ENCODE measurements around the gene UXS1. TPM values are rescaled to one million over a fixed set of nuclear protein-coding genes. Genes with fewer than 3 reads are reported as not detected.
A peak's percentile ranks its signal among the peaks of the same experiment; 100 is the strongest.
"Not testable (repeated sequence)": the region's sequence is repeated elsewhere in the genome, so short reads cannot be mapped to it uniquely, and the experiment has no call there.

The UXS1 gene
- polyA plus RNA-seq, 4 donors, result 5.1 to 45.4 (median 10.9) TPM

- Histone ChIP-seq H3K36me3 (ENCODE audit: control insufficient read depth in 3 of 3, insufficient read depth in 2 of 3, low read depth in 1 of 3, low read length in 3 of 3) (peaks cover 0 to 22% (median 0%) of the 10 kb centered on the region in 3 donors), H3K4me3 (ENCODE audit: low read depth in 1 of 3, low read length in 3 of 3) (no peak overlapping the region), H3K27ac (ENCODE audit: low read depth in 1 of 3, low read length in 2 of 3) (no peak overlapping the region), H3K4me1 (ENCODE audit: control insufficient read depth in 3 of 3, insufficient read depth in 2 of 3, low read depth in 1 of 3, low read length in 2 of 3) (peaks cover 0 to 21% (median 3%) of the 10 kb centered on the region in 3 donors), H3K9me3 (ENCODE audit: control insufficient read depth in 2 of 2, insufficient read depth in 1 of 2, low read depth in 1 of 2, low read length in 1 of 2) (no peaks in the 10 kb centered on the region), H3K27me3 (ENCODE audit: control insufficient read depth in 3 of 3, insufficient read depth in 3 of 3, low read length in 3 of 3) (no peaks in the 10 kb centered on the region)
- no peak for DNase-seq
- WGBS, 3 donors, result 65 to 86% (median 66%) methylated on average over 2 of the region's 2 CpGs
- FAIRE-seq, result no peak
Observed at GRCh38 chr2:106140913-106141312, 53.2 kb downstream of the UXS1 start.

GRCh38 chr2:106140113-106140512 is 54.0 kb downstream of the UXS1 start:
- Histone ChIP-seq H3K27me3 (ENCODE audit: control insufficient read depth in 3 of 3, insufficient read depth in 3 of 3, low read length in 3 of 3) (no peaks in the 10 kb centered on the region), H3K4me3 (ENCODE audit: low read depth in 1 of 3, low read length in 3 of 3) (no peak overlapping the region), H3K27ac (ENCODE audit: low read depth in 1 of 3, low read length in 2 of 3) (no peak overlapping the region), H3K9me3 (ENCODE audit: control insufficient read depth in 2 of 2, insufficient read depth in 1 of 2, low read depth in 1 of 2, low read length in 1 of 2) (no peaks in the 10 kb centered on the region), H3K36me3 (ENCODE audit: control insufficient read depth in 3 of 3, insufficient read depth in 2 of 3, low read depth in 1 of 3, low read length in 3 of 3) (peaks cover 0 to 20% (median 0%) of the 10 kb centered on the region in 3 donors), H3K4me1 (ENCODE audit: control insufficient read depth in 3 of 3, insufficient read depth in 2 of 3, low read depth in 1 of 3, low read length in 2 of 3) (peaks cover 0 to 21% (median 3%) of the 10 kb centered on the region in 3 donors)
- FAIRE-seq, result no peak
- WGBS, 3 donors, result 71 to 90% (median 86%) methylated on average over 6 of the region's 6 CpGs
- DNase-seq, result no peak

GRCh38 chr2:106139238-106139935 is 54.7 kb downstream of the UXS1 start:
- H3K4me3 ChIP-seq (ENCODE audit: low read depth in 1 of 3, low read length in 3 of 3), result no peak overlapping the region
- no peaks in the 10 kb centered on the region for H3K9me3 ChIP-seq (ENCODE audit: control insufficient read depth in 2 of 2, insufficient read depth in 1 of 2, low read depth in 1 of 2, low read length in 1 of 2)
- 58 to 64% (median 60%) methylated on average over 10 of the region's 10 CpGs for WGBS, 3 donors
- H3K27ac ChIP-seq (ENCODE audit: low read depth in 1 of 3, low read length in 2 of 3), result peak overlapping the region; percentile 19 to 82 (median 48)
- no peaks in the 10 kb centered on the region for H3K27me3 ChIP-seq (ENCODE audit: control insufficient read depth in 3 of 3, insufficient read depth in 3 of 3, low read length in 3 of 3)
- DNase-seq (peak in 1 of 2 donors; percentile 33), FAIRE-seq (no peak)
- peaks cover 0 to 21% (median 3%) of the 10 kb centered on the region in 3 donors for H3K4me1 ChIP-seq (ENCODE audit: control insufficient read depth in 3 of 3, insufficient read depth in 2 of 3, low read depth in 1 of 3, low read length in 2 of 3)
- peaks cover 0 to 13% (median 0%) of the 10 kb centered on the region in 3 donors for H3K36me3 ChIP-seq (ENCODE audit: control insufficient read depth in 3 of 3, insufficient read depth in 2 of 3, low read depth in 1 of 3, low read length in 3 of 3)

- Histone ChIP-seq H3K27ac (ENCODE audit: low read depth in 1 of 3, low read length in 2 of 3) (peak overlapping the region; percentile 48 to 83 (median 82)), H3K27me3 (ENCODE audit: control insufficient read depth in 3 of 3, insufficient read depth in 3 of 3, low read length in 3 of 3) (no peaks in the 10 kb centered on the region), H3K36me3 (ENCODE audit: control insufficient read depth in 3 of 3, insufficient read depth in 2 of 3, low read depth in 1 of 3, low read length in 3 of 3) (peaks cover 0 to 12% (median 0%) of the 10 kb centered on the region in 3 donors), H3K4me3 (ENCODE audit: low read depth in 1 of 3, low read length in 3 of 3) (no peak overlapping the region), H3K9me3 (ENCODE audit: control insufficient read depth in 2 of 2, insufficient read depth in 1 of 2, low read depth in 1 of 2, low read length in 1 of 2) (no peaks in the 10 kb centered on the region), H3K4me1 (ENCODE audit: control insufficient read depth in 3 of 3, insufficient read depth in 2 of 3, low read depth in 1 of 3, low read length in 2 of 3) (peaks cover 0 to 21% (median 3%) of the 10 kb centered on the region in 3 donors)
- no peak for FAIRE-seq
- DNase-seq, result peak; percentile 41 to 72
- whole genome bisulfite sequencing, 3 donors, result 51 to 73% (median 61%) methylated on average over 11 of the region's 11 CpGs
Observed at GRCh38 chr2:106138543-106139237, 55.4 kb downstream of the UXS1 start.

GRCh38 chr2:106137731-106138521 is 56.2 kb downstream of the UXS1 start:
- H3K27ac ChIP-seq (ENCODE audit: low read depth in 1 of 3, low read length in 2 of 3), result peak overlapping the region in 2 of 3 donors; percentile 82 to 83
- peaks cover 0 to 21% (median 3%) of the 10 kb centered on the region in 3 donors for H3K4me1 ChIP-seq (ENCODE audit: control insufficient read depth in 3 of 3, insufficient read depth in 2 of 3, low read depth in 1 of 3, low read length in 2 of 3)
- FAIRE-seq, result no peak
- H3K36me3 ChIP-seq (ENCODE audit: control insufficient read depth in 3 of 3, insufficient read depth in 2 of 3, low read depth in 1 of 3, low read length in 3 of 3), result peaks cover 0 to 8% (median 0%) of the 10 kb centered on the region in 3 donors
- no peaks in the 10 kb centered on the region for H3K9me3 ChIP-seq (ENCODE audit: control insufficient read depth in 2 of 2, insufficient read depth in 1 of 2, low read depth in 1 of 2, low read length in 1 of 2)
- WGBS, 3 donors, result 79 to 91% (median 80%) methylated on average over 14 of the region's 14 CpGs
- H3K27me3 ChIP-seq (ENCODE audit: control insufficient read depth in 3 of 3, insufficient read depth in 3 of 3, low read length in 3 of 3), result no peaks in the 10 kb centered on the region
- DNase-seq, result peak in 1 of 2 donors; percentile 29
- no peak overlapping the region for H3K4me3 ChIP-seq (ENCODE audit: low read depth in 1 of 3, low read length in 3 of 3)

- 56% methylated on average over 12 of the region's 14 CpGs; no CpG with 5 or more reads in 2 of the 3 donors for WGBS, 3 donors
- peaks cover 0 to 17% (median 0%) of the 10 kb centered on the region in 3 donors for H3K36me3 ChIP-seq (ENCODE audit: control insufficient read depth in 3 of 3, insufficient read depth in 2 of 3, low read depth in 1 of 3, low read length in 3 of 3)
- H3K9me3 ChIP-seq (ENCODE audit: control insufficient read depth in 2 of 2, insufficient read depth in 1 of 2, low read depth in 1 of 2, low read length in 1 of 2), result peaks cover 0 to 16% of the 10 kb centered on the region in 2 donors
- H3K27me3 ChIP-seq (ENCODE audit: control insufficient read depth in 3 of 3, insufficient read depth in 3 of 3, low read length in 3 of 3); FAIRE-seq; H3K4me3 ChIP-seq (ENCODE audit: low read depth in 1 of 3, low read length in 3 of 3); H3K27ac ChIP-seq (ENCODE audit: low read depth in 1 of 3, low read length in 2 of 3); DNase-seq: not testable (repeated sequence)
- peaks cover 8 to 26% (median 11%) of the 10 kb centered on the region in 3 donors for H3K4me1 ChIP-seq (ENCODE audit: control insufficient read depth in 3 of 3, insufficient read depth in 2 of 3, low read depth in 1 of 3, low read length in 2 of 3)
Observed at GRCh38 chr2:106131192-106131591, 62.9 kb downstream of the UXS1 start.

GRCh38 chr2:106130251-106130998 is 63.7 kb downstream of the UXS1 start:
- peak; percentile 28 to 36 for DNase-seq
- Histone ChIP-seq H3K27me3 (ENCODE audit: control insufficient read depth in 3 of 3, insufficient read depth in 3 of 3, low read length in 3 of 3) (no peaks in the 10 kb centered on the region), H3K27ac (ENCODE audit: low read depth in 1 of 3, low read length in 2 of 3) (peak overlapping the region; percentile 28 to 83 (median 72)), H3K36me3 (ENCODE audit: control insufficient read depth in 3 of 3, insufficient read depth in 2 of 3, low read depth in 1 of 3, low read length in 3 of 3) (peaks cover 0 to 19% (median 0%) of the 10 kb centered on the region in 3 donors), H3K4me3 (ENCODE audit: low read depth in 1 of 3, low read length in 3 of 3) (peak overlapping the region in 1 of 3 donors; percentile 17), H3K9me3 (ENCODE audit: control insufficient read depth in 2 of 2, insufficient read depth in 1 of 2, low read depth in 1 of 2, low read length in 1 of 2) (peaks cover 0 to 19% of the 10 kb centered on the region in 2 donors), H3K4me1 (ENCODE audit: control insufficient read depth in 3 of 3, insufficient read depth in 2 of 3, low read depth in 1 of 3, low read length in 2 of 3) (peaks cover 10 to 34% (median 15%) of the 10 kb centered on the region in 3 donors)
- no peak for FAIRE-seq
- WGBS, 3 donors, result 47 to 76% (median 61%) methylated on average over 13 of the region's 13 CpGs

All from small intestine (tissue), 7 donors.